Osteoblast (primary cell): ENCODE measurements around the gene ADAMTS17. TPM values are rescaled to one million over a fixed set of nuclear protein-coding genes. Genes with fewer than 3 reads are reported as not detected.

Experiments used
- DNase-seq: peaks from one replicate; pipeline ENCODE4 v3.0.0; 2011; ENCODE audit warnings: low spot score, mixed read lengths; ENCODE audit not compliant: insufficient read length; ENCODE audit errors: missing footprints
- H2AFZ ChIP-seq: 2 replicates; pipeline ENCODE4 v1.6.0; 2011; ENCODE audit warnings: mild to moderate bottlenecking, low read length
- H3K27ac ChIP-seq: 2 replicates; pipeline ENCODE4 v1.5.1; 2011; ENCODE audit warnings: mild to moderate bottlenecking, low read depth, low read length, moderate library complexity
- H3K27me3 ChIP-seq: 2 replicates; pipeline ENCODE4 v1.6.0; 2012; ENCODE audit warnings: mild to moderate bottlenecking, control low read depth, inconsistent platforms, low read length, moderate library complexity; ENCODE audit not compliant: insufficient read depth
- H3K36me3 ChIP-seq: 2 replicates; pipeline ENCODE4 v1.5.1; 2011; ENCODE audit warnings: mild to moderate bottlenecking, low read length, control low read depth, moderate library complexity; ENCODE audit not compliant: insufficient read depth
- H3K4me1 ChIP-seq: 2 replicates; pipeline ENCODE4 v1.5.1; 2011; ENCODE audit warnings: mild to moderate bottlenecking, low read length, control low read depth, moderate library complexity; ENCODE audit not compliant: insufficient read depth
- H3K4me2 ChIP-seq: 2 replicates; pipeline ENCODE4 v1.6.0; 2011; ENCODE audit warnings: mild to moderate bottlenecking, low read length; ENCODE audit not compliant: insufficient read depth
- H3K4me3 ChIP-seq: fragments of 200-600 bp; sonication (generic); 3 replicates; pipeline ENCODE4 v1.5.1; 2012; ENCODE audit warnings: mild to moderate bottlenecking, low read length, inconsistent platforms; ENCODE audit not compliant: insufficient read depth
- H3K79me2 ChIP-seq: 2 replicates; pipeline ENCODE4 v1.6.0; 2012; ENCODE audit warnings: mild to moderate bottlenecking, low read length, control low read depth, inconsistent platforms; ENCODE audit not compliant: insufficient read depth
- H3K9me3 ChIP-seq: 2 replicates; pipeline ENCODE4 v1.5.1; 2011; ENCODE audit warnings: low read depth, low read length, control low read depth
- H4K20me1 ChIP-seq: 2 replicates; pipeline ENCODE4 v1.6.0; 2012; ENCODE audit warnings: mild to moderate bottlenecking, low read length, control low read depth; ENCODE audit not compliant: insufficient read depth
- CTCF ChIP-seq: IDR thresholded peaks from 2 replicates; pipeline ENCODE4 v1.5.1; 2011; ENCODE audit warnings: mild to moderate bottlenecking, low read depth, low read length, moderate library complexity; ENCODE audit errors: extremely low read depth
- total RNA-seq: library from RNA; depleted of rRNA; stranded (reverse); fragments of >200 nt; gene quantifications from 2 replicates; pipeline ENCODE4 v1.2.3, GENCODE V29; 2012

ADAMTS17 gene
- total RNA-seq, 1 donor: under 0.01 TPM

- DNase-seq: no peak
- Histone ChIP-seq H3K27me3 (peaks cover 8% of the 10 kb centered on the region), H3K9me3 (no peaks in the 10 kb centered on the region), H2AFZ (no peak overlapping the region), H3K4me3 (no peak overlapping the region), H3K36me3 (no peaks in the 10 kb centered on the region), H3K4me2 (no peak overlapping the region), H3K79me2 (no peaks in the 10 kb centered on the region), H3K4me1 (peaks cover 17% of the 10 kb centered on the region), H3K27ac (no peak overlapping the region), H4K20me1 (no peaks in the 10 kb centered on the region)
- no peak for TF ChIP-seq CTCF
Measured at GRCh38 chr15:99963096-99963825, 378.5 kb downstream of the ADAMTS17 start.

GRCh38 chr15:99962006-99962561 is 379.7 kb downstream of the ADAMTS17 start:
- Histone ChIP-seq H3K4me3 (no peak overlapping the region), H2AFZ (no peak overlapping the region)

GRCh38 chr15:99961011-99961441 is 380.7 kb downstream of the ADAMTS17 start:
- peak; percentile 57 for TF ChIP-seq CTCF
- peak; percentile 92 for DNase-seq

More at GRCh38 chr15:99962006-99962561, 379.7 kb downstream of the ADAMTS17 start:
- Histone ChIP-seq H3K27me3 (peaks cover 8% of the 10 kb centered on the region), H3K79me2 (no peaks in the 10 kb centered on the region), H3K9me3 (no peaks in the 10 kb centered on the region), H3K36me3 (no peaks in the 10 kb centered on the region), H3K4me2 (no peak overlapping the region), H3K27ac (no peak overlapping the region), H3K4me1 (peaks cover 12% of the 10 kb centered on the region), H4K20me1 (no peaks in the 10 kb centered on the region)
- DNase-seq: no peak
- TF ChIP-seq CTCF: no peak

GRCh38 chr15:99959326-99959725 is 382.4 kb downstream of the ADAMTS17 start:
- H4K20me1 ChIP-seq: no peaks in the 10 kb centered on the region

More at GRCh38 chr15:99961011-99961441, 380.7 kb downstream of the ADAMTS17 start:
- Histone ChIP-seq H3K9me3 (no peaks in the 10 kb centered on the region), H2AFZ (no peak overlapping the region), H3K27ac (no peak overlapping the region), H3K4me3 (no peak overlapping the region), H4K20me1 (no peaks in the 10 kb centered on the region), H3K79me2 (no peaks in the 10 kb centered on the region), H3K27me3 (peaks cover 8% of the 10 kb centered on the region), H3K36me3 (no peaks in the 10 kb centered on the region), H3K4me1 (peaks cover 12% of the 10 kb centered on the region), H3K4me2 (no peak overlapping the region)

More at GRCh38 chr15:99959326-99959725, 382.4 kb downstream of the ADAMTS17 start:
- H2AFZ ChIP-seq: no peak overlapping the region
- H3K4me2 ChIP-seq: no peak overlapping the region
- H3K79me2 ChIP-seq: no peaks in the 10 kb centered on the region
- H3K9me3 ChIP-seq: no peaks in the 10 kb centered on the region
- peaks cover 8% of the 10 kb centered on the region for H3K27me3 ChIP-seq
- TF ChIP-seq CTCF: no peak
- H3K4me1 ChIP-seq: peaks cover 12% of the 10 kb centered on the region
- no peaks in the 10 kb centered on the region for H3K36me3 ChIP-seq
- no peak for DNase-seq
- H3K27ac ChIP-seq: no peak overlapping the region
- H3K4me3 ChIP-seq: no peak overlapping the region
